ENCODE results near the gene MDK.
"Not testable (repeated sequence)": the region's sequence is repeated elsewhere in the genome, so short reads cannot be mapped to it uniquely, and the experiment has no call there.

The MDK gene

DNA sequence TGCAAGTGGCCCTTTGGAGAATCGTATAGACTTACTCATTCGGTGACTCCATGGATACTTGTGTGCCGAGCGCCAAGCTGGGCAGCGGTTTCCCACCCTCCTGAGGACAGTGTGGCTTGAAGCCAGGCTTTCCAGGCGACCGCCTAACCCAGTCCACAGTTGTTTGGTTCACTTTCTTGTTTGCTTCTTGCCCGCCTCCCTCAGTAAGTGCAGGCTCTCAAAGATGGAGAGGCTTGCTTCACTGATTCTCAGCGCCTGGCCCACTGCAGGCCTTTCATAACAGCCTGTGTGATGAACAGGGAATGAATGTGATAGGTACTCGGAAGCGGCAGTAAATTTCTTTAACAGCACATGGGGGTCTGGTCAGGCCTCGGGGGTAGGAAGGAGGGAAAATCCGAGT, 11.2 kb upstream of the MDK start (continued):
- TF ChIP-seq CREB5 (CRISPR knock-in tag; IDR thresholded peaks at IDR 0.05; ENCODE audit: low read depth) (no peak), ZC3H10 (CRISPR knock-in tag; IDR thresholded peaks at IDR 0.05) (no peak)

GRCh38 chr11:46371262-46371661, 10.2 kb upstream of the MDK start:
- not testable (repeated sequence) for ATAC-seq

DNA sequence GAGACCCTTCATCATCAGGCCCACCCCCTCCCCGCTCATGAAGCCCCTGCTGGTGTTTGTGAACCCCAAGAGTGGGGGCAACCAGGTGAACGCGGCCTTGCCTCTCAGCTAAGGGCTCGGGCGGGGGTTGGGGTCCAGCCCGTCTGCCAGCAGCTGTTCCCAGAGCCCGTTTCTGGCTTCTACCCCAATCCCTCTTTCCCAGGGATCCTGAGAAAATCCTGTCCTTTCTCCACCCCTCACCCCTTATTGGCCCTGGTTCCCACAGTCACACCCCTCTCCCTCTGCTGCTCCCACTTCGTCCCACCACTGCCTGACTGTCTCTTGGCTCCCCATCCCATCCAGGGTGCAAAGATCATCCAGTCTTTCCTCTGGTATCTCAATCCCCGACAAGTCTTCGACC, 9.4 kb upstream of the MDK start:
- no peak for ATAC-seq
- TF ChIP-seq CSRNP3 (CRISPR knock-in tag; IDR thresholded peaks at IDR 0.05) (no peak), TOX (CRISPR knock-in tag; IDR thresholded peaks at IDR 0.05; ENCODE audit: borderline replicate concordance) (no peak), GLIS3 (CRISPR knock-in tag; IDR thresholded peaks at IDR 0.05) (no peak), TCF4 (CRISPR knock-in tag; IDR thresholded peaks at IDR 0.05; ENCODE audit: borderline replicate concordance) (no peak), ZNF565 (CRISPR knock-in tag; conservative IDR thresholded peaks at IDR 0.05; ENCODE audit: low read depth) (no peak), ZFP3 (CRISPR knock-in tag; IDR thresholded peaks at IDR 0.05) (no peak), BACH2 (CRISPR knock-in tag; IDR thresholded peaks at IDR 0.05; ENCODE audit: borderline replicate concordance) (no peak), ESRRG (CRISPR knock-in tag; IDR thresholded peaks at IDR 0.05) (no peak)

DNA sequence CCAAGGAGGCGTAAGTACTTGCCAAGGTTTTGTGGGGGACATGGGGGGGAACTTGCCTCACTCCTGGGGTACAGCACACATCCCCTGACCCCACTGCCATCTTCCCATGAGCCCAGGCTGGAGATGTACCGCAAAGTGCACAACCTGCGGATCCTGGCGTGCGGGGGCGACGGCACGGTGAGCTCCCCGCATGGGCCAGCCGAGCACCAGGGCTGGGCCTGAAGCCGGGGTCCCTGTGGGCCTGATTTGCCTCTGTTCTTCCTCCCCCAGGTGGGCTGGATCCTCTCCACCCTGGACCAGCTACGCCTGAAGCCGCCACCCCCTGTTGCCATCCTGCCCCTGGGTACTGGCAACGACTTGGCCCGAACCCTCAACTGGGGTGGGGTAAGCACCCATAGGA, 9.0 kb upstream of the MDK start:
- not testable (repeated sequence) for ATAC-seq

DNA sequence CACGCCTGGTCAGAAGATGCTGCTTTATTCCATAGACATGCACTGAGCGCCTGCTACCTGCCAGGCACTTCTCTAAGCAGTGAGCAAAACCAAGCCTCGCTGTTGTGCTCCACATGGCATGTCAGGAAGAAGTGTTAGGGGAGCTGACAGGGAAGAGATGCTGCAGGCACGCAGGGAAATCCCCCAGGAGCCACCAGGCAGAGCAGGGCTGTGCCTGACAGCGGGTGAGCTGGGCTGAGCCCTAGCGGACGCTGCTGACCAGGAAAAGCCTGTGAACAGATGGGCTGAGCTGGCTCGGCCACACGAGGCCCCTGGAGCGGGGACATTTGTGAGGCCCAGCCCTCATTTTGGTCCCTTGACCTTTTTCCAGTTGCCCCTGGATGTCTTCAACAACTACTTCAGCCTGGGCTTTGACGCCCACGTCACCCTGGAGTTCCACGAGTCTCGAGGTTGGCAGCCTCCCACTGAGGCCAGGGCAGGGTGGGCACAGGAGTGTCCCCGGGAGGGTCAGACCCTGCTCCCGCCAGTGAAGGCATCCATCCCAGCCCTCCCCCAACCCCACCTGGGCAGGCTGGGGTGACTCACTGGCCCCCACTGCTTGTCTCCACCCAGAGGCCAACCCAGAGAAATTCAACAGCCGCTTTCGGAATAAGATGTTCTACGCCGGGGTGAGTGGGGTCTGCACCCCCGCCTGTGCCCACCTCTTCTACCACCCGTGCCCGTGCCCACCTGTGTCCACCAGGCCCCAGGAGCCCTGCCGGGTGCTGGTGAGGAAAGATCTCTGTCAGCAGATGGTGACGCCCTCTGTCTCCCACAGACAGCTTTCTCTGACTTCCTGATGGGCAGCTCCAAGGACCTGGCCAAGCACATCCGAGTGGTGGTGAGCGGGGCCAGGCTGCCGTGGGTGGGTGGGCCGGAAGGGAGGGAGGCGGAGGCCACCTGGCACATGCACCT, 7.4 kb upstream of the MDK start:
- ATAC-seq = no peak
- no peak for TF ChIP-seq ZC3H10 (CRISPR knock-in tag; IDR thresholded peaks at IDR 0.05)
- TF ChIP-seq TCF4 (CRISPR knock-in tag; IDR thresholded peaks at IDR 0.05; ENCODE audit: borderline replicate concordance) = no peak
- no peak for TF ChIP-seq CREB5 (CRISPR knock-in tag; IDR thresholded peaks at IDR 0.05; ENCODE audit: low read depth)
- TF ChIP-seq RARB (CRISPR knock-in tag; IDR thresholded peaks at IDR 0.05) = no peak
- no peak for TF ChIP-seq ZNF70 (CRISPR knock-in tag; IDR thresholded peaks at IDR 0.05)
- no peak for TF ChIP-seq CSDC2 (CRISPR knock-in tag; IDR thresholded peaks at IDR 0.05)

GRCh38 chr11:46374815-46375214, 6.7 kb upstream of the MDK start:
- TF ChIP-seq OSR1 (CRISPR knock-in tag; IDR thresholded peaks at IDR 0.05) (no peak), ESRRG (CRISPR knock-in tag; IDR thresholded peaks at IDR 0.05) (no peak), RARB (CRISPR knock-in tag; IDR thresholded peaks at IDR 0.05) (no peak), ZC3H10 (CRISPR knock-in tag; IDR thresholded peaks at IDR 0.05) (no peak), PPARA (CRISPR knock-in tag; IDR thresholded peaks at IDR 0.05; ENCODE audit: borderline replicate concordance) (no peak), ZNF70 (CRISPR knock-in tag; IDR thresholded peaks at IDR 0.05) (no peak), CREB5 (CRISPR knock-in tag; IDR thresholded peaks at IDR 0.05; ENCODE audit: low read depth) (no peak), SNAI2 (CRISPR knock-in tag; IDR thresholded peaks at IDR 0.05) (no peak), ZNF8 (CRISPR knock-in tag; IDR thresholded peaks at IDR 0.05) (no peak), CSDC2 (CRISPR knock-in tag; IDR thresholded peaks at IDR 0.05) (no peak), POU6F1 (CRISPR knock-in tag; IDR thresholded peaks at IDR 0.05; ENCODE audit: borderline replicate concordance, low read depth) (no peak), TCF4 (CRISPR knock-in tag; IDR thresholded peaks at IDR 0.05; ENCODE audit: borderline replicate concordance) (no peak), BACH2 (CRISPR knock-in tag; IDR thresholded peaks at IDR 0.05; ENCODE audit: borderline replicate concordance) (no peak)
- TF ChIP-seq, protein P1, sequence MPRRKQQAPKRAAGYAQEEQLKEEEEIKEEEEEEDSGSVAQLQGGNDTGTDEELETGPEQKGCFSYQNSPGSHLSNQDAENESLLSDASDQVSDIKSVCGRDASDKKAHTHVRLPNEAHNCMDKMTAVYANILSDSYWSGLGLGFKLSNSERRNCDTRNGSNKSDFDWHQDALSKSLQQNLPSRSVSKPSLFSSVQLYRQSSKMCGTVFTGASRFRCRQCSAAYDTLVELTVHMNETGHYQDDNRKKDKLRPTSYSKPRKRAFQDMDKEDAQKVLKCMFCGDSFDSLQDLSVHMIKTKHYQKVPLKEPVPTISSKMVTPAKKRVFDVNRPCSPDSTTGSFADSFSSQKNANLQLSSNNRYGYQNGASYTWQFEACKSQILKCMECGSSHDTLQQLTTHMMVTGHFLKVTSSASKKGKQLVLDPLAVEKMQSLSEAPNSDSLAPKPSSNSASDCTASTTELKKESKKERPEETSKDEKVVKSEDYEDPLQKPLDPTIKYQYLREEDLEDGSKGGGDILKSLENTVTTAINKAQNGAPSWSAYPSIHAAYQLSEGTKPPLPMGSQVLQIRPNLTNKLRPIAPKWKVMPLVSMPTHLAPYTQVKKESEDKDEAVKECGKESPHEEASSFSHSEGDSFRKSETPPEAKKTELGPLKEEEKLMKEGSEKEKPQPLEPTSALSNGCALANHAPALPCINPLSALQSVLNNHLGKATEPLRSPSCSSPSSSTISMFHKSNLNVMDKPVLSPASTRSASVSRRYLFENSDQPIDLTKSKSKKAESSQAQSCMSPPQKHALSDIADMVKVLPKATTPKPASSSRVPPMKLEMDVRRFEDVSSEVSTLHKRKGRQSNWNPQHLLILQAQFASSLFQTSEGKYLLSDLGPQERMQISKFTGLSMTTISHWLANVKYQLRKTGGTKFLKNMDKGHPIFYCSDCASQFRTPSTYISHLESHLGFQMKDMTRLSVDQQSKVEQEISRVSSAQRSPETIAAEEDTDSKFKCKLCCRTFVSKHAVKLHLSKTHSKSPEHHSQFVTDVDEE (CRISPR knock-in tag; IDR thresholded peaks at IDR 0.05) = no peak
- ATAC-seq = no peak
